ENCODE measurements around the gene AGBL4.

- no peak for TF ChIP-seq CTCF (optimal IDR thresholded peaks at IDR 0.05 in 1 of 3, IDR thresholded peaks at IDR 0.05 in 1 of 3, conservative IDR thresholded peaks at IDR 0.05 in 1 of 3; ENCODE audit: extremely low read depth in 1 of 3, insufficient read depth in 2 of 3, low read length in 3 of 3)
- no peak for TF ChIP-seq EZH2 (IDR thresholded peaks at IDR 0.05; ENCODE audit: low read length)
Measured at GRCh38 chr1:48789903-48790302, 1233.9 kb downstream of the AGBL4 start.

Measured in keratinocyte (primary cell).